Esophagus (tissue), 2 donors: Measurements from ENCODE around the gene TMEM138. TPM values are rescaled to one million over a fixed set of nuclear protein-coding genes. Genes with fewer than 3 reads are reported as not detected.

Source experiments
- H3K27ac ChIP-seq, 2 donors: one replicate each; pipeline ENCODE4 v1.5.1; 2013; ENCODE audit warnings: low read depth in 2 of 2, mild to moderate bottlenecking in 2 of 2, inconsistent platforms in 1 of 2, low read length in 1 of 2, moderate library complexity in 1 of 2
- H3K27me3 ChIP-seq, 2 donors: one replicate each; pipeline ENCODE4 v1.6.1; 2013; ENCODE audit warnings: low read length in 2 of 2, control low read depth in 1 of 2, mild to moderate bottlenecking in 1 of 2; ENCODE audit not compliant: insufficient read depth in 2 of 2, control insufficient read depth in 1 of 2
- H3K36me3 ChIP-seq, 2 donors: one replicate each; pipeline ENCODE4 v1.6.1; 2013; ENCODE audit warnings: low read length in 1 of 2; ENCODE audit not compliant: control insufficient read depth in 2 of 2, insufficient read depth in 2 of 2
- H3K4me1 ChIP-seq, 2 donors: one replicate each; pipeline ENCODE4 v1.6.1; 2013; ENCODE audit warnings: low read length in 1 of 2; ENCODE audit not compliant: control insufficient read depth in 2 of 2, insufficient read depth in 2 of 2
- H3K4me3 ChIP-seq, 2 donors: one replicate each; pipeline ENCODE4 v1.5.1; 2013; ENCODE audit warnings: low read length in 2 of 2, mild to moderate bottlenecking in 2 of 2, low read depth in 1 of 2, moderate library complexity in 1 of 2
- H3K9me3 ChIP-seq, 2 donors: one replicate each; pipeline ENCODE4 v1.6.1; 2013; ENCODE audit warnings: mild to moderate bottlenecking in 2 of 2, low read depth in 1 of 2, low read length in 1 of 2, moderate library complexity in 1 of 2; ENCODE audit not compliant: control insufficient read depth in 2 of 2, insufficient read depth in 1 of 2
- WGBS, 2 donors: extraction: QIAGEN DNeasy Blood & Tissue Kit; methylation state at CpG; one replicate each; pipeline ENCODE4 v1.1.7; 2013; 5-methylcytosine and 5-hydroxymethylcytosine counted together
- polyA plus RNA-seq, 2 donors: library from polyadenylated mRNA; stranded (reverse); fragments of 200-250 nt; gene quantifications; one replicate each; pipeline ENCODE4 v1.2.3, GENCODE V29; 2013
- donor health status: healthy with polysubstance abuse.
- donor health status: Bipolar disorder and iron deficiency.

TMEM138 gene
- polyA plus RNA-seq, 2 donors: 24.4 to 32.9 TPM

- H3K27ac ChIP-seq: no peak overlapping the region
- H3K27me3 ChIP-seq: no peaks in the 10 kb centered on the region
- peaks cover 8 to 13% of the 10 kb centered on the region in 2 donors for H3K4me1 ChIP-seq
- WGBS, 2 donors: 81 to 82% methylated on average over 1 of the region's 1 CpG
- H3K9me3 ChIP-seq: no peaks in the 10 kb centered on the region
- H3K4me3 ChIP-seq: no peak overlapping the region
- H3K36me3 ChIP-seq: peaks cover 13 to 31% of the 10 kb centered on the region in 2 donors
These were observed 11.8 kb upstream of the TMEM138 start for GRCh38 chr11:61350336-61350735.

- H3K27me3 ChIP-seq: no peaks in the 10 kb centered on the region
- H3K4me1 ChIP-seq: peaks cover 7 to 8% of the 10 kb centered on the region in 2 donors
- H3K9me3 ChIP-seq: no peaks in the 10 kb centered on the region
- no peak overlapping the region for H3K27ac ChIP-seq
- 92 to 97% methylated on average over 8 of the region's 8 CpGs for WGBS, 2 donors
- peaks cover 13 to 31% of the 10 kb centered on the region in 2 donors for H3K36me3 ChIP-seq
- no peak overlapping the region for H3K4me3 ChIP-seq
These were observed 11.4 kb upstream of the TMEM138 start for GRCh38 chr11:61350803-61351202.

- H3K4me3 ChIP-seq: no peak overlapping the region
- 83 to 84% methylated on average over 8 of the region's 8 CpGs for WGBS, 2 donors
- H3K36me3 ChIP-seq: peaks cover 13 to 33% of the 10 kb centered on the region in 2 donors
- H3K27me3 ChIP-seq: no peaks in the 10 kb centered on the region
- H3K4me1 ChIP-seq: peaks cover 0 to 7% of the 10 kb centered on the region in 2 donors
- no peaks in the 10 kb centered on the region for H3K9me3 ChIP-seq
- H3K27ac ChIP-seq: no peak overlapping the region
These were observed 10.1 kb upstream of the TMEM138 start for GRCh38 chr11:61352038-61352437.

GRCh38 chr11:61353131-61354067 lies 8.8 kb upstream of the TMEM138 start:
- Histone ChIP-seq H3K27me3 (no peaks in the 10 kb centered on the region), H3K27ac (no peak overlapping the region), H3K9me3 (no peaks in the 10 kb centered on the region), H3K4me1 (peaks cover 0 to 7% of the 10 kb centered on the region in 2 donors), H3K36me3 (peaks cover 13 to 33% of the 10 kb centered on the region in 2 donors), H3K4me3 (no peak overlapping the region)
- 77 to 81% methylated on average over 14 to 15 of the region's 15 CpGs for WGBS, 2 donors

- Histone ChIP-seq H3K4me3 (no peak overlapping the region), H3K36me3 (peaks cover 12 to 28% of the 10 kb centered on the region in 2 donors)
- 87 to 91% methylated on average over 2 of the region's 2 CpGs for WGBS, 2 donors
These were observed 8.0 kb upstream of the TMEM138 start for GRCh38 chr11:61354208-61354607.

GRCh38 chr11:61356706-61357105 lies 5.5 kb upstream of the TMEM138 start:
- Histone ChIP-seq H3K4me1 (peaks cover 0 to 7% of the 10 kb centered on the region in 2 donors), H3K36me3 (peaks cover 4 to 12% of the 10 kb centered on the region in 2 donors), H3K9me3 (no peaks in the 10 kb centered on the region), H3K4me3 (no peak overlapping the region), H3K27ac (no peak overlapping the region), H3K27me3 (no peaks in the 10 kb centered on the region)
- WGBS, 2 donors: 56 to 68% methylated on average over 4 of the region's 4 CpGs

More at GRCh38 chr11:61354208-61354607, 8.0 kb upstream of the TMEM138 start:
- Histone ChIP-seq H3K27me3 (no peaks in the 10 kb centered on the region), H3K27ac (no peak overlapping the region), H3K9me3 (no peaks in the 10 kb centered on the region), H3K4me1 (peaks cover 0 to 7% of the 10 kb centered on the region in 2 donors)

- H3K27ac ChIP-seq: no peak overlapping the region
- WGBS, 2 donors: 80 to 85% methylated on average over 9 of the region's 9 CpGs
- H3K9me3 ChIP-seq: no peaks in the 10 kb centered on the region
- H3K4me1 ChIP-seq: peaks cover 0 to 7% of the 10 kb centered on the region in 2 donors
- H3K36me3 ChIP-seq: peaks cover 4 to 9% of the 10 kb centered on the region in 2 donors
- no peak overlapping the region for H3K4me3 ChIP-seq
- no peaks in the 10 kb centered on the region for H3K27me3 ChIP-seq
These were observed 4.8 kb upstream of the TMEM138 start for GRCh38 chr11:61357233-61357893.

GRCh38 chr11:61357894-61358239 lies 4.3 kb upstream of the TMEM138 start:
- Histone ChIP-seq H3K9me3 (no peaks in the 10 kb centered on the region), H3K4me3 (no peak overlapping the region), H3K4me1 (peaks cover 0 to 7% of the 10 kb centered on the region in 2 donors), H3K36me3 (peaks cover 1 to 9% of the 10 kb centered on the region in 2 donors), H3K27ac (no peak overlapping the region), H3K27me3 (no peaks in the 10 kb centered on the region)
- 91 to 98% methylated on average over 6 of the region's 6 CpGs for WGBS, 2 donors

GRCh38 chr11:61358566-61358965 lies 3.6 kb upstream of the TMEM138 start:
- peaks cover 0 to 7% of the 10 kb centered on the region in 2 donors for H3K4me1 ChIP-seq
- peaks cover 0 to 5% of the 10 kb centered on the region in 2 donors for H3K36me3 ChIP-seq
- no peak overlapping the region for H3K27ac ChIP-seq
- H3K4me3 ChIP-seq: no peak overlapping the region
- WGBS, 2 donors: 97 to 98% methylated on average over 11 of the region's 11 CpGs
- no peaks in the 10 kb centered on the region for H3K27me3 ChIP-seq
- no peaks in the 10 kb centered on the region for H3K9me3 ChIP-seq
